Esophagus muscularis mucosa (tissue), 4 donors: ENCODE data around the gene RASSF1. TPM values are rescaled to one million over a fixed set of nuclear protein-coding genes. Genes with fewer than 3 reads are reported as not detected.

ENCODE experiments used
- DNase-seq: peaks from one replicate; pipeline ENCODE4 v3.0.0-alpha.2; 2017; ENCODE audit errors: extremely low spot score
- H3K27ac ChIP-seq, 4 donors: fragments of 200-600 bp; sonication (generic); replicated peaks in 1 of 4; 1 replicate in 3 of 4; 2 replicates in 1 of 4; pipeline ENCODE4 v1.5.1; 2016 to 2019; ENCODE audit warnings: mild to moderate bottlenecking in 1 of 4
- H3K27me3 ChIP-seq, 4 donors: fragments of 200-600 bp; sonication (generic); one replicate each; pipeline versions ENCODE4 v1.5.1 to v1.6.0; 2016 to 2019
- H3K36me3 ChIP-seq, 4 donors: fragments of 200-600 bp; sonication (generic); one replicate each; pipeline ENCODE4 v1.5.1; 2016 to 2019
- H3K4me1 ChIP-seq, 4 donors: fragments of 200-600 bp; sonication (generic); one replicate each; pipeline ENCODE4 v1.5.1; 2016 to 2019
- H3K4me3 ChIP-seq, 4 donors: fragments of 200-600 bp; sonication (generic); 1 replicate in 2 of 4; 2 replicates in 2 of 4; pipeline ENCODE4 v1.5.1; 2016 to 2019; ENCODE audit warnings: mild to moderate bottlenecking in 4 of 4, moderate library complexity in 1 of 4
- H3K9me3 ChIP-seq, 4 donors: fragments of 200-600 bp; sonication (generic); 1 replicate in 3 of 4; 2 replicates in 1 of 4; pipeline ENCODE4 v1.5.1; 2016 to 2019
- CTCF ChIP-seq, 3 experiments: fragments of 200-600 bp in 2 of 3; fragments of 450-650 bp in 1 of 3; sonication (generic) in 2 of 3; IDR thresholded peaks; one replicate each; pipeline ENCODE4 v1.5.1; 2017 to 2019; ENCODE audit warnings: antibody characterized with exemption in 3 of 3, mild to moderate bottlenecking in 2 of 3, moderate library complexity in 1 of 3
- EP300 ChIP-seq: sonication (generic); formaldehyde crosslinking; IDR thresholded peaks from one replicate; pipeline ENCODE4 v1.6.1; 2017; ENCODE audit warnings: antibody characterized with exemption
- POLR2A ChIP-seq: fragments of 450-650 bp; IDR thresholded peaks from one replicate; pipeline ENCODE4 v1.6.1; 2017; ENCODE audit warnings: antibody characterized with exemption, moderate library complexity, mild to moderate bottlenecking, low read depth
- POLR2AphosphoS5 ChIP-seq, 2 donors: sonication (generic); formaldehyde crosslinking; IDR thresholded peaks; one replicate each; pipeline ENCODE4 v1.6.1; 2017; ENCODE audit warnings: antibody characterized with exemption in 2 of 2
- WGBS: methylation state at CpG from one replicate; pipeline ENCODE4 v1.1.5; 2018; 5-methylcytosine and 5-hydroxymethylcytosine counted together
- intact Hi-C: fragments of 100-400 bp; cut with DNase I; formaldehyde crosslinking; loops from one replicate; pipeline ENCODE4 v1.15.1; 2023
- total RNA-seq, 4 donors: library from RNA; depleted of rRNA; stranded (reverse); fragments of >200 nt; gene quantifications; one replicate each; pipeline versions ENCODE4 v1.1.0 to v1.2.1, GENCODE V29; 2016

Gene RASSF1
- total RNA-seq, 4 donors from 2014 or later, result 28.7 to 44.2 (median 33.2) TPM

GRCh38 chr3:50385754-50386153, 45.1 kb upstream of the RASSF1 start:
- no peak for DNase-seq
- no peak for TF ChIP-seq EP300
- no peak for TF ChIP-seq CTCF (IDR thresholded peaks at IDR 0.05)
- TF ChIP-seq POLR2A, result no peak
- Histone ChIP-seq H3K9me3 (no peaks in the 10 kb centered on the region), H3K27me3 (no peaks in the 10 kb centered on the region), H3K36me3 (no peaks in the 10 kb centered on the region), H3K27ac (no peak overlapping the region), H3K4me3 (no peak overlapping the region), H3K4me1 (peaks cover under 1 to 6% (median 3%) of the 10 kb centered on the region in 4 donors)
- intact Hi-C loops, result no loop called here
- WGBS, result 84% methylated on average over 13 of the region's 13 CpGs

- no peaks in the 10 kb centered on the region for H3K27me3 ChIP-seq
- no peaks in the 10 kb centered on the region for H3K36me3 ChIP-seq
- no peak for DNase-seq
- no peak overlapping the region for H3K4me3 ChIP-seq
- intact Hi-C loops, result no loop called here
- no peaks in the 10 kb centered on the region for H3K9me3 ChIP-seq
- no peaks in the 10 kb centered on the region for H3K4me1 ChIP-seq
- H3K27ac ChIP-seq, result no peak overlapping the region
- WGBS, result 87% methylated on average over 6 of the region's 6 CpGs
- TF ChIP-seq POLR2AphosphoS5 (IDR thresholded peaks at IDR 0.05), result no peak
- TF ChIP-seq POLR2A, result no peak
- no peak for TF ChIP-seq EP300
- TF ChIP-seq CTCF (IDR thresholded peaks at IDR 0.05), result no peak
These were observed 43.1 kb upstream of the RASSF1 start for GRCh38 chr3:50383750-50384149.

GRCh38 chr3:50382722-50383121, 42.1 kb upstream of the RASSF1 start:
- intact Hi-C loops, result no loop called here
- Histone ChIP-seq H3K27ac (no peak overlapping the region), H3K4me1 (no peaks in the 10 kb centered on the region), H3K36me3 (no peaks in the 10 kb centered on the region), H3K9me3 (no peaks in the 10 kb centered on the region), H3K4me3 (no peak overlapping the region), H3K27me3 (no peaks in the 10 kb centered on the region)
- no peak for DNase-seq
- TF ChIP-seq POLR2A (no peak), CTCF (IDR thresholded peaks at IDR 0.05) (no peak), EP300 (no peak), POLR2AphosphoS5 (IDR thresholded peaks at IDR 0.05) (no peak)
- WGBS, result 83% methylated on average over 12 of the region's 12 CpGs

GRCh38 chr3:50381383-50381782, 40.7 kb upstream of the RASSF1 start:
- Histone ChIP-seq H3K9me3 (no peaks in the 10 kb centered on the region), H3K4me1 (no peaks in the 10 kb centered on the region), H3K36me3 (no peaks in the 10 kb centered on the region), H3K27ac (no peak overlapping the region), H3K4me3 (no peak overlapping the region), H3K27me3 (no peaks in the 10 kb centered on the region)
- intact Hi-C loops, result no loop called here
- TF ChIP-seq POLR2AphosphoS5 (IDR thresholded peaks at IDR 0.05), result no peak
- no peak for TF ChIP-seq CTCF (IDR thresholded peaks at IDR 0.05)
- no peak for TF ChIP-seq POLR2A
- TF ChIP-seq EP300, result no peak
- no peak for DNase-seq
- WGBS, result 87% methylated on average over 4 of the region's 4 CpGs

- intact Hi-C loops, result no loop called here
- Histone ChIP-seq H3K27me3 (no peaks in the 10 kb centered on the region), H3K27ac (no peak overlapping the region), H3K9me3 (no peaks in the 10 kb centered on the region), H3K36me3 (no peaks in the 10 kb centered on the region), H3K4me1 (no peaks in the 10 kb centered on the region), H3K4me3 (no peak overlapping the region)
- TF ChIP-seq CTCF (IDR thresholded peaks at IDR 0.05), result no peak
- WGBS, result 81% methylated on average over 17 of the region's 17 CpGs
- no peak for DNase-seq
These were observed 39.9 kb upstream of the RASSF1 start for GRCh38 chr3:50380405-50381085.
